GM20431 (cell line): ENCODE data around the gene ABCA4.
"Not testable (repeated sequence)": the region's sequence is repeated elsewhere in the genome, so short reads cannot be mapped to it uniquely, and the experiment has no call there.

Experiments used
- in situ Hi-C: fragments of 300-500 bp; cut with MseI, MboI; formaldehyde crosslinking; loops from one replicate; pipeline ENCODE4 v1.15.0; 2020; ENCODE audit warnings: low sequenced_read_pairs; ENCODE audit not compliant: unreplicated experiment

The ABCA4 gene

DNA sequence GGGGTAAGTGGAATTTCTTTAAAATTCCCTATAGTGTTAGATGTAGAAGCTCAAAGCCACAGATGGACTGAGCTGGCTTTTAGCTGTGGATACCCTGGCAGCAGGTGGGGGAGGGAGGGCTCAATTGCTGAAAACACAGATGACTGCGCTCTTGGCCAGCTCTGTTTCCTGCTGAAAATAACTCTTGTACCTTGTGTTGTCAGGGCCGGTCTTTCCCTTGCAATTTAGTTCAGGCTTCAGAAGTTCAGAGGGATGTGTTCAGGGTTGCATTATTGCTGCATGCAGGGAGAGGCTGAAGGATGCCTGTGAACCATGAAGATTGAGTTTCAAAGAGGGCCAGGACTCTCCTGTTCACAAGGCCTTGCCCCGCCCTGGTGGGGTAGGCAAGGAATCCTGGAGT lies 153.6 kb downstream of the ABCA4 start:
- in situ Hi-C loops, result no loop called here

DNA sequence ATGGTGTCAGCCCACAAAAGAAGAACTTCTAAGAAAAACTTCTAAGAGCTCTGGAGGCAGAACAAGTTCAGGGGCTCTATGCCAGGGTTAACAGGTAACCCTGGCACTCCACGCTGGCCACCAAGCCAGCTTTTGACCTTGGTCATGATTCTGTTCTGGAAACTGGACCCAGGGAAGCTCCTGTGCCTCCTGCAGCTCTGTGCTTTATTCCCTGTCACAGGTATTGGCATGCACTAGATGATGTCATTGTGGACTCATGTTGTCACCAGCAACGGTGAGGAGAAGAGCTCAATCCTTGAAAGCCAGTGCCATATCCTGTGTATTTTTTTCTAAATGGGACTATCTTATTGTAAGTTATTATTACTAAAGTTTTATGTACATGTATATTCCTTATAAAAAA lies 155.1 kb downstream of the ABCA4 start:
- in situ Hi-C loops, result no loop called here

DNA sequence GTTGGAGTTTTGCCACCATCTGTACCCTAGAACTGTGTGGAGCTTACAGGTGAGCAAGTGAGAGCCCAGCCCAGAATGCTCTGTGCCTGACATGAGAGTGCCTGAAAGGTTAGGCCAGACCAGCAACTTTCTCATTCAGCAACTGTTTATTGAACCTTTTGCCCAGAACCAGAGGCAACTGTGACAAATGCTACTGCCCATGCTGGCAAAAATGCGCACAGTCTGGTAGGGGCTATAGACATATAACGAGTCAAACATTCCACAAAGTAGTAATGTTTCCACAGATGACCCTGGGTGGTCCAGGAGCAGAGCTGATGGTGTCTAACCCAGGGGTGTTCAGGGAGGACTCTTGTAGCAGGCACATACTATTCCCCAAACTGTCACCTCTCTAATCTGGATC lies 155.7 kb downstream of the ABCA4 start:
- in situ Hi-C loops, result no loop called here

DNA sequence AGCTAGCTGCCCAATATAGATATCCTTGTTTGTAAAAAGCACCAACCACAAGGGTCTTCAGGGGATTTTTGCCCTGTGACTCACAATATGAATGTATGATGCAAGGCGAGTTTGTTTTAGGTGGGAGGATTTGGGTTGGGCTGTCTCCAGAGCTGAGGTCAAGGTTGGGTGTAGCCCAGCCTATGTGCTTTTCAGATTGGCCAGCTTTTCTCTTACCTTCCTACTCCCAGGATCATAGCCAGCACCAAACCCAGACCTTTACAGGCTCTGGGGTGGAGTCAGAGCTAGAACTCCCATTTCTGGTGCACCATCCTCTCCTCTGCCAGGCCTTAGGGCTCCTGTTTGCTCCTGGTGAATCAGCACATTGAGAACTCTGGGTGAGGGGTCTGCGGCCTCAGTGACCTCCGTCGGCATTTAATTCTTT lies 156.2 kb downstream of the ABCA4 start:
- in situ Hi-C loops, result no loop called here

DNA sequence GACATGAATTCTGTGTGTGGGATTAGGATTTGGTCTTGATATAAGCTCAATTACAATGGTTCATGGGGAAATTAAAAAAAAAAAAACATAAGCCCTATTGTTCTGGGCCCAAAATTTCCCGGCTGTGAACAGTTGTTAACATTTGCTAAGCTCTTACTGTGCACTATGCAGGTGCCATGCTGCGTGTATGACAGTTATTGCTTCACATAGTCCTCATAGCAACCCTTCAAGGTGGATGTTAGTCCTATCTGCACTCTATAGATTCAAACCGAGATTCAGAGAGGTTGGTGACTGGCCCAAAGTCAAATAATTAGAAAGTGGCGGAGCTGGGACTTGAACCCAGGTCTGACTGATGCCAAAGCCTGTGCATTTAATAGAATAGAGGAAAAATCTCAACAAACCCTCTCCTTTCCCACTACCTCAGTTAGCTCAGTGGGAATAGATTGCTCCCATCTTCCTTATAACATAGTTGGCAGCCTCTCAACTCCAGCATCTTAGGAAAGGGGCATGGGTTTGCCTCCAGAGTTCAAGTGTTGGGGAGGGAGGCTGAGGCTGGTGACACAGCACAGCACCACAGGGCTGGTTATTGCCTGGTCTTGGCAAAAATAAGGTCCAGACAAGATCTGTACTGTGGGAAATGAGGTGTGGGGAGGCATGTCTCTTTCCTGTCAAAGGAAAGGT lies 156.7 kb downstream of the ABCA4 start:
- in situ Hi-C loops, result no loop called here

DNA sequence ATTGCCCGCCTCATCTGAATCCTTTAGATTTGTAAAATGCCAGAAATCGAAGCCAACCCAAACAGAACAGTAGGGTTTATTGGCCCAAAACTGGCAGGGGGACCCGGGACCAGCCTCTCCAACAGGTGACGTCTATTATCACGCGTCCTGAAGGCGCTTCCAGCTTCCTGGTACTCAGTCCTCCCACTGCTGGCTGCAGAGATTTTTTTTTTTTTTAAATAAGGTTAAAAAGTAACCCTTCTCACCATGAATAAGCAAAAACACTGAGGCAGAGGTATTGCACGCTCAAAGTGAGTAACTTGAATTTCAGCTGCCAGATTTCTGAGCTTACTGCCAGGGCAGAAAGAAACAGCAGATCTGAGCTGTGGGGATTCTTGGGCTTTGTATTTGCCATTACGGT lies 157.4 kb downstream of the ABCA4 start:
- in situ Hi-C loops, result no loop called here

DNA sequence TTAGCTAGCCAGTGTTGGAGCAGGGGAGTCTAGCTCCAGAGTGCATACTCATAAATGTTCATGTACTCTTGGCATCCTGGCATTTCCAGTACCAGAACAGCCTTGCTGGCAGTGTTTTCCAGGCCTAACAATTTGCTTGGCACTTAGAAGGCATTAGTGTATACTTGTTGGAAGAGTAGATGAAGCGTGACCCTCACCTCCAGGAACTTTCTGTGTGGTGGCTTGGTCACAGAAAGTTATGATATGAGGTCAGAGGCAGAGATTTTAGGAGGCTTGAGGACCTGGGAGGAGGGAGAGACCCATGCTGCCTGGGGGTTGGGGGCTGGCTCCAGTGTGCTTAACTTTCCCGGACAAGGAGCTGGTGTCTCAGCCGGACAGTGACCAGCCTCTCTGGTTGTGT lies 159.0 kb downstream of the ABCA4 start:
- in situ Hi-C loops, result no loop called here

DNA sequence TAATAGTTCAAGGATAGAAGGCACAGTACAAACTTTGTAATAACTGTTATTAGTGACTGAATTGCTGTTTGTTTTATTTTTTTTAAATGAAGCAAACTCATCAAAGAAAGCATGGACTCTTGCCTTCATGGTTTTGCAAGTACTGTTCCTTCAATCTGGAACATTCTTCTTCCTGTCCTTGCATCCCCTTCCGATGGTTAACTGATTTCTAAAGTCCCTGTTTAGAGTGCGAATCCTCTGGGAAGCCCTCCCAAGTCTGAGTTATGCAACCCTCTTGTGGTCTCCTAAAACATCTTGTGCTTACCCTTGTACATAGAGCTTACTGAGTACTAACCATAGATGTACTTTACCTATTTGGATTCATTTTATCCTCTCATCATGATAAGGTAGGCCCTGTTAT lies 159.5 kb downstream of the ABCA4 start:
- in situ Hi-C loops, result no loop called here

DNA sequence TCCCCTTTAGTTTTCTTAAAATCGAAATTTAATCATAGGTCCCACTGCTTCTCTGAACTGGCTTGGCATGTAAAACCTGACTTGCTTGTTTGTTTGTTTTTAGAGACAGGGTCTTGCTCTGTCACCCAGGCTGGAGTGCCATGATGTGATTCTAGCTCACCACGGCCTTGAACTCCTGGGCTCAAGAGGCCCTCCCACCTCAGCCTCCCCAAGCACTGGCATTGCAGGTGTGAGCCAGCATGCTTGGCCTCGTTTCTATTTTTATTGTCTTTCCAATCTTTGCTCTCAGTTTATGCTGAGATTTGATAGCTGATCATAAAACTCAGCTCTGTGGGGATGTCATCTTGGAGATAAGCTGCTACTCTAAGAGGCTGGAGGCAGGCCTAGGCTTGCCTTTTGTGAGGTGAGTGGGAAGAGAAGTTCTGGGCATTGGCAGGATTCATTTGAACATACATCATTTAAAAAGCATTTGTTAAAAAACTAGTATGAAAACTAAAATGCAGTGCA lies 160.3 kb downstream of the ABCA4 start:
- in situ Hi-C loops, result no loop called here

DNA sequence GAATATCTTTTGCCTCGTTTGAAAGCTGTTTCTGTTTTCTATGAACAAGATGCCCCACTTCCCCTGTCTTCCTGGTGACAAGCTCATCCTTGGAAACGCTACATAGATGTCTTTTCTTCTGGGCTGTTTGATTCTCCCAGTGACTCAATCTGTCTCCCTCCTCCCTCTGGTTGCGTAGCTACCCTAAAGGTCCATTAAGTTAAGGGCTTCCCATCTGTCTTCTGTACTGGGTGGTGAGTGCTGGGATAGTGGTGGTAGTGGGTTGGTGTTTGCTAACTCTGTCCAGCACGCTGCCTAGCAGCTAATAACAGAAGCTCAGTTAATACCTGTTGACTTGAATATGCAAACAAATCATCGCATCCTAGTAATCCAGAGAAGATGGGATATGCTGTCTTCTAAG lies 161.5 kb downstream of the ABCA4 start:
- in situ Hi-C loops, result no loop called here

DNA sequence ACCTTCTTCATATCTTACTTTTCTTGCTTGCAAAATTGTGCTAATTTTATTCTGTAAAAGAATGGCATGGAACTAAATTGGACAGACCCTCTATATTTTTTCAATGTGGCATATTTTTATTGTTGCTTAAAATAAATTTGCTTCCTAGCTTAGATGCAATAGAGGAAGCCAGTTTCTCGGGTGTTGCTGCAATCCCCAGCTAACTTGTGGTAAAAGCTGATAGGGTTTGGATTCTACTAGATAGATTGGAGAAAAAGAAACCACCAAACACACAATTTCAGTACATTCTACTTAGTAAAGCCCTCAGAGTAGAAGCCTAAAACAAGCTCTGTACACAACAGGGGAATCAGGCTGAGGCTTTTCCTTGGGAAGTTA lies 162.2 kb downstream of the ABCA4 start:
- in situ Hi-C loops, result no loop called here

DNA sequence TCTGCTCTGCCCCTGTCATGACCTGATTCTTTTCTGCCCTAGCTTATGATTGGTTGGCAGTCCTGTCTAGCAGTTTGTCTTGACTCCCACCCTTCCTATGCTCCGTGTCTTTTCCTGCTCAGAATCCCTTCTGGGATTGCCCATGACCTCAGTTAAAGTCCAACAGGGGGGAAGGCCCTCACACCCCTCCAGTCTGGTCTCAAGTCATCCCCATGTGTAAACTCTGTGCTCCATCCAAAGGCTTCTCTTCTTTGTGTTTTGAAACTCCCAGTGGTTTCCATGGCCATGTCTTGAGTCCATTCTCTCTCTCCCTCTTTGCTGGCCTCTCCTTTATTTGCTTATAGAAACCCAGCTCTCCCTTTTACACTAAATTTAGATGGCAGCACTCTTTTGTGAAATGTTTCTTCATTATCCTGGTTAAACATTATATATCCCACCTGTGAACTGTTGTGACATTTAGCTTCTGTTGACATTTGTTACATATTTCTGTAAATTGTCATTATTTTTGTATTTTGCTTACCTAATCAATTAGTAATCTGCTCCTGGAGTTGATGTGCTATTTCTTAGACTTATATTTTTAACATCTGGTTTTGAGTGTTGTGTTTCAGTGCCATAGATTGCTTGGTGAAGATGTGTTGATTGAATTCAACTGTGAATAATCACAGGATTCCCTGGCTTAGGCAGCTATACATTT lies 162.8 kb downstream of the ABCA4 start:
- in situ Hi-C loops, result no loop called here

DNA sequence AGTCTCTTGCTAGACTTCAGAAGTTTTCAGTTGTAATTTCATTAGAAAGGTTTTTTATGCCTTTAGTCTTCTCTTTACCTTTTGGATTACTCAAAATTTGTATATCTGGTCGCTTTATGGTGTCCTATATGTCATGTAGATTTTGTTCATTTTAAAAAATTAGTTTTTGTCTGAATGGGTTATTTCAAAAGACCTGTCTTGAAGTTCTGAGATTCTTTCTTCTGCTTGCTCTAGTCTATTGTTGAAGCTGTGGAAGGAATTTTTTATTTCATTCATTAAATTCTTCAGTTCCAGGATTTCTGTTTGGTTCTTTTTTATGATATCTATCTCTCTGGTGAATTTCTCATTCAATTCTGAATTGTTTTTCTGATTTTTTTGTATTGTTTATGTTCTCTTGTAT lies 165.2 kb downstream of the ABCA4 start:
- in situ Hi-C loops, result no loop called here

DNA sequence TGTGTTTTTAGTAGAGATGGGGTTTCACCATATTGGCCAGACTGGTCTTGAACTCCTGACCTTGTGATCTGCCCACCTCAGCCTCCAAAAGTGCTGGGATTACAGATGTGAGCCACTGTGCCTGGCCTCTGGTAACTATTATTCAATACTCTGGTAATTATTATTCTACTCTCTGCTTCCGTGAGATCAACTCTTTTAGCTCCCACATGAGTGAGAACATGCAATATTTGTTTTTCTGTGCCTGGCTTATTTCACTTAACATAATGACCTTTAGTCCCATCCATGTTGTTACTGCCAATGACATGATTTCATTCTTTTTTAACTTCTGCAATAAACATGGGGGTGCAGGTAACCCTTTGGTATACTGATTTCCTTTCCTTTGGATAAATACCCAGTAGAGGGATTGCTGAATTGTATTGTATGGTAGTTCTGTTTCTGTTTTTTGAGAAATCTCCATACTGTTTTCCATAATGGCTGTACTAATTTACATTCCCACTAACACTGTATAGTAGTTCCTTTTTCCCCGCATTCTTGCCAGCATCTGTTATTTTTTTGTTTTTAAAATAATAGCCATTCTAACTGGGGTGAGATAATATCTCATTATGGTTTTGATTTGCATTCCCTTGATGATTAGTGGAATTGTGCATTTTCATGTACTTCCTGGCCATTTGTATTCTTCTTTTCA lies 173.8 kb downstream of the ABCA4 start:
- in situ Hi-C loops, result not testable (repeated sequence)
